OCI-LY1 (cell line): ENCODE data around the gene CMIP.

Experiments used
- CTCF ChIP-seq: fragments of 200-600 bp; sonication (generic), shearing (Covaris generic); IDR thresholded peaks from 2 replicates; pipeline ENCODE4 v1.5.1; 2017; ENCODE audit warnings: mild to moderate bottlenecking, antibody characterized with exemption, low read length, moderate library complexity, mixed read lengths
- EZH2 ChIP-seq: fragments of 200-600 bp; sonication (generic), shearing (Covaris generic); IDR thresholded peaks from 2 replicates; pipeline ENCODE4 v1.8.0; 2017; ENCODE audit warnings: borderline replicate concordance, mixed run types, mild to moderate bottlenecking, antibody characterized with exemption, low read length, moderate library complexity, mixed read lengths

GRCh38 chr16:81614654-81615359 lies 170.2 kb downstream of the CMIP start:
- TF ChIP-seq CTCF (no peak), EZH2 (no peak)
